ENCODE results near the gene GAK.
A peak's percentile ranks its signal among the peaks of the same experiment; 100 is the strongest.
"Not testable (repeated sequence)": the region's sequence is repeated elsewhere in the genome, so short reads cannot be mapped to it uniquely, and the experiment has no call there.

The GAK gene

DNA sequence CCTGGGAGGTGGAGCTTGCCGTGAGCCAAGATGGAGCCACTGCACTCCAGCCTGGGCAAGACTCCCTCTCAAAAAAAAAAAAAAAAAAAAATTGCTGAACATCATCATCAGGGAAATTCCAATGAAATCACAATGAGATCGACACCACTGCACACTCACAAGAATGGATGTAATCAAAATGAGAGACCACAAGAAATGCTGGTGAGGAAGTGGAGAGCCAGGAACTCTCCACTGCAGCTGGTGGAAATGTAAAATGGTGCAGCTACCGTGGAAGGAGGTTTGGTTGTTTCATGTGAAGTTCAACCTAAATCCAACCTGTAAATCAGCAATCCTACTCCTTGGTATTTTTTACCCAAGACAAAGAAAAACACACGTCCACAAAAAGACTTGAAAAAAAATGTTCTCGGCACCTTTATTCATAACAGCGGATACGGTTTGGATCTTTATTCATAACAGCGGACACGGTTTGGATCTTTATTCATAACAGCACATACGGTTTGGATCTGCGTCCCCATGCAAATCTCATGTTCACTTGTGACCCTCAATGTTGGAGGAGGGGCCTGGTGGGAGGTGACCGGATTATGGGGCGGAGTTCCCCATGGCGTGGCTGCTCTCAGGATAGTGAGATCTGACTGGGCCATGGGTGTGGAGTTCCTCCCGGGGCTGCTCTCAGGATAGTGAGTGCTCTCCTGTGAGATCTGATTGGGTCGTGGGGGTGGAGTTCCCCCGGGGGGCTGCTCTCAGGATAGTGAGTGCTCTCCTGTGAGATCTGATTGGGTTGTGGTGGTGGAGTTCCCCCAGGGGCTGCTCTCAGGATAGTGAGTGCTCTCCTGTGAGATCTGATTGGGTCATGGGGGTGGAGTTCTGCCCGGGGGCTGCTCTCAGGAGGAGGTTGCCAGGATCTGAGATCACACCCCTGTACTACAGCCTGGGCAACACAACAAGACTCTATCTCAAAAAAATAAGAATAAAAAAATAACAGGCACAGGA is 7.7 kb downstream of the GAK start:
- no peak for DNase-seq (ENCODE audit: low spot score in 2 of 2)
- Mint-ChIP-seq H3K4me1 (peaks cover 54% of the 10 kb centered on the region), H3K36me3 (ENCODE audit: insufficient read depth) (peaks cover 12% of the 10 kb centered on the region), H3K9me3 (no peaks in the 10 kb centered on the region), H3K27ac (ENCODE audit: low read depth) (peak overlapping the region; percentile 70), H3K27me3 (no peaks in the 10 kb centered on the region), H3K4me3 (peak overlapping the region; percentile 31)
- ATAC-seq (replicated peaks; ENCODE audit: extremely low read depth, poor library complexity, severe bottlenecking), result peak; percentile 72

DNA sequence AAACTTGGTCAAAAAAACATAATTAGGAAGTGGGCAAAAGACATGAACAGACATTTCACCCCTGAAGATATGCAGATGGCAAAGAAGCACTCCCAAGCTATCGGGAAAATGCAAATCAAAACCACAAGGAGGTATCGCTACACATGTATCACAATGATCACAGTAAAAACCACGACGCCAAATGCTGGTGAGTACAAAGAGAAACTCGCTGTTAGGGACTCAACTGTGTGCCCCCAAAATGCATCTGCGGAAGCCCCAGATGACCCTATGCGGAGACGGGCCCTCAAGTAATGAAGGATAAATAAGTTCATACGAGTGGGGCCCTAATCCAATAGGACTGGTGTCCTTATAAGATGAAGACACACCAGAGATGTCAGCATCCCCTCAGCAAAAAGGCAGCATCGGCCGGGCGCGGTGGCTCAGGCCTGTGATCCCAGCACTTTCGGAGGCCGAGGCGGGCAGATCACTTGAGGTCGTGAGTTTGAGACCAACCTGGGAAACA is 10.2 kb downstream of the GAK start:
- H3K27ac Mint-ChIP-seq (ENCODE audit: low read depth), result no peak overlapping the region
- peaks cover 14% of the 10 kb centered on the region for H3K36me3 Mint-ChIP-seq (ENCODE audit: insufficient read depth)
- no peaks in the 10 kb centered on the region for H3K27me3 Mint-ChIP-seq
- ATAC-seq (replicated peaks; ENCODE audit: extremely low read depth, poor library complexity, severe bottlenecking), result no peak
- peaks cover 73% of the 10 kb centered on the region for H3K4me1 Mint-ChIP-seq
- no peaks in the 10 kb centered on the region for H3K9me3 Mint-ChIP-seq
- DNase-seq (ENCODE audit: low spot score in 2 of 2), result no peak
- H3K4me3 Mint-ChIP-seq, result no peak overlapping the region

DNA sequence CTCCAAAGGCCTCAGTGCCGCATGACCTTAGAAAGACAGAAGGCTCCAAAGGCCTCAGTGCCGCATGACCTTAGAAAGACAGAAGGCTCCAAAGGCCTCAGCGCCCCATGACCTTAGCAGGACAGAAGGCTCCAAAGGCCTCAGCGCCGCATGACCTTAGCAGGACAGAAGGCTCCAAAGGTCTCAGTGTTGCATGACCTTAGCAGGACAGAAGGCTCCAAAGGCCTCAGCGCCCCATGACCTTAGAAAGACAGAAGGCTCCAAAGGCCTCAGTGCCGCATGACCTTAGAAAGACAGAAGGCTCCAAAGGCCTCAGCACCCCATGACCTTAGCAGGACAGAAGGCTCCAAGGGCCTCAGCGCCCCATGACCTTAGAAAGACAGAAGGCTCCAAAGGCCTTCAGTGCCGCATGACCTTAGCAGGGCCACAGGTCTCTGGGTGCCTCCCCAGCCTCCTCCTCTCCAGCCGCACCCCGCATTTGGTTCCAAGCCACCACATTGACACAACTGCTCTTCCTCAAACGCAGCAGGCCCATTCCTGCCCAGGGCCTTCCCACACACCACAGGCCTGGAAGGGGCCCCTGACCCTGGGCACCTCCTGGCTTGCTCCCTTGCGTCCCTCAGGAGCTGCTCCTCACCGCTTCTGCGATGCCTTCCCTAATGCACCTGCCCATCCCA is 13.0 kb downstream of the GAK start:
- Mint-ChIP-seq H3K4me3 (peak overlapping the region; percentile 31), H3K27ac (ENCODE audit: low read depth) (peak overlapping the region; percentile 64), H3K4me1 (peaks cover 72% of the 10 kb centered on the region)
- not testable (repeated sequence) for H3K27me3 Mint-ChIP-seq; H3K36me3 Mint-ChIP-seq (ENCODE audit: insufficient read depth); ATAC-seq (replicated peaks; ENCODE audit: extremely low read depth, poor library complexity, severe bottlenecking); DNase-seq (ENCODE audit: low spot score in 2 of 2); H3K9me3 Mint-ChIP-seq

DNA sequence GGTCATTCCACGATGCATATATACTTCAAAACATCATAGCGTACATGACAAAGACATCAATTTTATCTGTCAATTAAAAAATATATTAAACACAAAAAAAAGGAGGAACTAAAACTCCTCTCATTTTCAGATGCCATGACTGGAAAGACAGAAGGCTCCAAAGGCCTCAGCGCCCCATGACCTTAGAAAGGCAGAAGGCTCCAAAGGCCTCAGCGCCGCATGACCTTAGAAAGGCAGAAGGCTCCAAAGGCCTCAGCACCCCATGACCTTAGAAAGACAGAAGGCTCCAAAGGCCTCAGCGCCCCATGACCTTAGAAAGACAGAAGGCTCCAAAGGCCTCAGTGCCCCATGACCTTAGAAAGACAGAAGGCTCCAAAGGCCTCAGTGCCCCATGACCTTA is 13.5 kb downstream of the GAK start:
- not testable (repeated sequence) for H3K9me3 Mint-ChIP-seq; ATAC-seq (replicated peaks; ENCODE audit: extremely low read depth, poor library complexity, severe bottlenecking); H3K27ac Mint-ChIP-seq (ENCODE audit: low read depth); H3K36me3 Mint-ChIP-seq (ENCODE audit: insufficient read depth); DNase-seq (ENCODE audit: low spot score in 2 of 2); H3K27me3 Mint-ChIP-seq; H3K4me3 Mint-ChIP-seq
- H3K4me1 Mint-ChIP-seq, result peaks cover 71% of the 10 kb centered on the region

DNA sequence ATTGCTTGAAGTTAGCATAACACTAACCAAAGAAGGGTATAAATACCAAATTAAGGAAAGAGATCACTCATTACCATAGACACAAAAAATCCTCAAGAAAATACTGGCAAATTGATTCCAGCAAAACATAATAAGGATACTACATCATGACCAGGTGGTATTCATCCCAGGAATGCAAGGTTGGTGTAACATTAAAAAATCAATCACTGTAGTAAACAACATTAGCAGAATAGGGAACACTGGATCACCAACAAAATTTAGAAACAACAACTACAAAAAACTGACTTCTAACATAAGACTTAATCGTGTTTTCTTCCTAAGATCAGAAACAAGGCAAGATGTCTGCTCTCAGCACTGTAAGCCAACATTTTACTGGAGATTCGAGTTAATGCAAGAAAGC is 14.1 kb downstream of the GAK start:
- H3K27ac Mint-ChIP-seq (ENCODE audit: low read depth), result peak overlapping the region; percentile 41
- no peaks in the 10 kb centered on the region for H3K27me3 Mint-ChIP-seq
- H3K36me3 Mint-ChIP-seq (ENCODE audit: insufficient read depth), result peaks cover 14% of the 10 kb centered on the region
- ATAC-seq (replicated peaks; ENCODE audit: extremely low read depth, poor library complexity, severe bottlenecking) (no peak), DNase-seq (ENCODE audit: low spot score in 2 of 2) (no peak)
- no peak overlapping the region for H3K4me3 Mint-ChIP-seq
- peaks cover 69% of the 10 kb centered on the region for H3K4me1 Mint-ChIP-seq
- H3K9me3 Mint-ChIP-seq, result no peaks in the 10 kb centered on the region

DNA sequence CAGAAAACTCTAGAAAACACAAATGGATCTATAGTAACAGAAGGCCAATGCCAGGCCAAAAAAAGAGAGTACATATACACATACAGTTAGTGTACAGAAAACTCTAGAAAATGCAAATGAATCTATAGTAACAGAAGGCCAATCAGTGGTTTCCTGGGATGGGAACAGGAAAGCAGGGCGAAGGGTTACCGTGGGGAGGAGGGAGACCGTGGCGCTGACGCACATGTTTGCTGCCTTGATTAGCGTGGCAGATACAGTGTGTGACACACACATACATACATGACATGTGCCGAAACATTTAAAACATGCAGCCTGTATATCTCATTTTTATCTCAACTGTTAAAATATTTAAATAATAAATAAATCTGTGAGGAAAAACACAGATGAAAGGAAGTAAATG is 14.7 kb downstream of the GAK start:
- Mint-ChIP-seq H3K9me3 (no peaks in the 10 kb centered on the region), H3K27ac (ENCODE audit: low read depth) (no peak overlapping the region), H3K36me3 (ENCODE audit: insufficient read depth) (peaks cover 15% of the 10 kb centered on the region), H3K4me1 (peaks cover 64% of the 10 kb centered on the region), H3K27me3 (no peaks in the 10 kb centered on the region), H3K4me3 (no peak overlapping the region)
- DNase-seq (ENCODE audit: low spot score in 2 of 2) (no peak), ATAC-seq (replicated peaks; ENCODE audit: extremely low read depth, poor library complexity, severe bottlenecking) (no peak)

DNA sequence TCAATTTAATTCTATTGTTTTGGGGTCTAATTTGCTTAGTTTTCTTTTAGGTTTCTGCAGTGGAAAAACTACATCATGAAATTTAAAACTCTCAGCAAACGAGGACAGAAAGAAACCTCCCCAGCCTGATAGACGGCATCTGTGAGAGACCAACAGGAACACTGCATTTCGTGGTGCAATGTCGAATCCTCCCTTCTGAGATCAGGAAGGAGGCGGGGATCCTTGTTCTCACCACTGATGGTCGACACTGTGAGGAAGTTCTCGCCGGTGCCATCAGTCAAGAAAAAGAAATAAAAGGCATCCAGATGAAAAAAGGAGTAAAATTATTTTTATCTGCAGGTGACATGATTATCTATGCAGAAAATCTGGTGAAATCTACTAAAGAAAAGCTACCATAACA is 16.5 kb downstream of the GAK start:
- peak; percentile 40 for ATAC-seq (replicated peaks; ENCODE audit: extremely low read depth, poor library complexity, severe bottlenecking)
- no peak for DNase-seq (ENCODE audit: low spot score in 2 of 2)
- H3K36me3 Mint-ChIP-seq (ENCODE audit: insufficient read depth), result peaks cover 28% of the 10 kb centered on the region
- H3K4me1 Mint-ChIP-seq, result peaks cover 58% of the 10 kb centered on the region
- H3K4me3 Mint-ChIP-seq, result peak overlapping the region; percentile 53
- H3K27me3 Mint-ChIP-seq, result no peaks in the 10 kb centered on the region
- H3K27ac Mint-ChIP-seq (ENCODE audit: low read depth), result peak overlapping the region; percentile 85
- no peaks in the 10 kb centered on the region for H3K9me3 Mint-ChIP-seq

DNA sequence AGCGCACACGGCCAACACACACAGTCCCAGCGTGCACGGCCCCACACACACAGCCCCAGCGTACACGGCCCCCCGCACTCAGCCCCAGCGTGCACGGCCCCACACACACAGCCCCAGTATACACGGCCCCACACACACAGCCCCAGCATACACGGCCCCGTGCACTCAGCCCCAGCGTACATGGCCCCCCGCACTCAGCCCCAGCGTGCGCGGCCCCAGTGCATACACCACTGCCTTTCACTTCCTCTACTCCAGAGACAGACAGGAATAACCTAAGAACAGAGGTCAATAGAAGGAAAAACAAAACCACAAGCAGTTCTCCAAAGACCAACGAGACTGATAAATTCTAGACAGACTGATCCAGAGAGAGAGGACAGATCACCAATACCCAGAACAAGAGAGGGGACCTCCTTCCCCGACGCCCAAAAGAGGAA is 17.1 kb downstream of the GAK start:
- peak overlapping the region; percentile 85 for H3K27ac Mint-ChIP-seq (ENCODE audit: low read depth)
- DNase-seq (ENCODE audit: low spot score in 2 of 2), result no peak
- H3K9me3 Mint-ChIP-seq, result no peaks in the 10 kb centered on the region
- H3K36me3 Mint-ChIP-seq (ENCODE audit: insufficient read depth), result peaks cover 28% of the 10 kb centered on the region
- peaks cover 54% of the 10 kb centered on the region for H3K4me1 Mint-ChIP-seq
- no peaks in the 10 kb centered on the region for H3K27me3 Mint-ChIP-seq
- no peak for ATAC-seq (replicated peaks; ENCODE audit: extremely low read depth, poor library complexity, severe bottlenecking)
- H3K4me3 Mint-ChIP-seq, result peak overlapping the region; percentile 53

DNA sequence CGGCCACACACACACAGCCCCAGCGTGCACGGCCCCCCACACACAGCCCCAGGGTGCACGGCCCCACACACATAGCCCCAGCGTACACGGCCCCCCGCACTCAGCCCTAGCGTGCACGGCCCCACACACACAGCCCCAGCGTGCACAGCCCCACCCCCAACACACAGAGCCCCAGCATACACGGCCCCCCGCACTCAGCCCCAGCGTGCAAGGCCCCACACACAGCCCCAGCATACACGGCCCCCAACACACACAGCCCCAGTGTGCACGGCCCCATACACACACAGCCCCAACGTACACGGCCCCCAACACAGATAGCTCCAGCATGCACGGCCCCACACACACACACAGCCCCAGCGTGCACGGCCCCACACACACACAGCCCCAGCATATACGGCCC is 17.6 kb downstream of the GAK start:
- peaks cover 29% of the 10 kb centered on the region for H3K36me3 Mint-ChIP-seq (ENCODE audit: insufficient read depth)
- H3K27ac Mint-ChIP-seq (ENCODE audit: low read depth), result peak overlapping the region; percentile 85
- no peaks in the 10 kb centered on the region for H3K9me3 Mint-ChIP-seq
- H3K4me1 Mint-ChIP-seq, result peaks cover 49% of the 10 kb centered on the region
- no peak for DNase-seq (ENCODE audit: low spot score in 2 of 2)
- no peaks in the 10 kb centered on the region for H3K27me3 Mint-ChIP-seq
- peak overlapping the region; percentile 53 for H3K4me3 Mint-ChIP-seq
- ATAC-seq (replicated peaks; ENCODE audit: extremely low read depth, poor library complexity, severe bottlenecking), result no peak

DNA sequence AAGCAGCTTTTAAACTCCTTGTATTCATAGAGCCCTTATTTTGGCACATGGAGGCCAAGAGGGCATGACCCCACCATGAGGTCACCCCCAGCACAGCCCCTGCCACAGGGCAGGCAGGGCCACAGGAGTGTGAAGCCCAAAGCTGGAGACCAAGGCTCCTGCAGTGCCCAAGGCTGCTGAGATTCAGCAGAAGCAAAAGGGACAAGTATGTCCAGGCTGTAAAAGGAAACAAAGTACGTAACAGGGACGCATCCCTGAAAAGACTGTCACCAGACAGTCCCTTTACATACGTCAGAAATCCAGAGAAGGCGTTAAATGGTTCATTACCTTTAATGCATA is 18.9 kb downstream of the GAK start:
- no peaks in the 10 kb centered on the region for H3K27me3 Mint-ChIP-seq
- no peak overlapping the region for H3K27ac Mint-ChIP-seq (ENCODE audit: low read depth)
- ATAC-seq (replicated peaks; ENCODE audit: extremely low read depth, poor library complexity, severe bottlenecking) (no peak), DNase-seq (ENCODE audit: low spot score in 2 of 2) (no peak)
- peaks cover 35% of the 10 kb centered on the region for H3K36me3 Mint-ChIP-seq (ENCODE audit: insufficient read depth)
- peaks cover 42% of the 10 kb centered on the region for H3K4me1 Mint-ChIP-seq
- H3K4me3 Mint-ChIP-seq, result no peak overlapping the region
- H3K9me3 Mint-ChIP-seq, result no peaks in the 10 kb centered on the region

DNA sequence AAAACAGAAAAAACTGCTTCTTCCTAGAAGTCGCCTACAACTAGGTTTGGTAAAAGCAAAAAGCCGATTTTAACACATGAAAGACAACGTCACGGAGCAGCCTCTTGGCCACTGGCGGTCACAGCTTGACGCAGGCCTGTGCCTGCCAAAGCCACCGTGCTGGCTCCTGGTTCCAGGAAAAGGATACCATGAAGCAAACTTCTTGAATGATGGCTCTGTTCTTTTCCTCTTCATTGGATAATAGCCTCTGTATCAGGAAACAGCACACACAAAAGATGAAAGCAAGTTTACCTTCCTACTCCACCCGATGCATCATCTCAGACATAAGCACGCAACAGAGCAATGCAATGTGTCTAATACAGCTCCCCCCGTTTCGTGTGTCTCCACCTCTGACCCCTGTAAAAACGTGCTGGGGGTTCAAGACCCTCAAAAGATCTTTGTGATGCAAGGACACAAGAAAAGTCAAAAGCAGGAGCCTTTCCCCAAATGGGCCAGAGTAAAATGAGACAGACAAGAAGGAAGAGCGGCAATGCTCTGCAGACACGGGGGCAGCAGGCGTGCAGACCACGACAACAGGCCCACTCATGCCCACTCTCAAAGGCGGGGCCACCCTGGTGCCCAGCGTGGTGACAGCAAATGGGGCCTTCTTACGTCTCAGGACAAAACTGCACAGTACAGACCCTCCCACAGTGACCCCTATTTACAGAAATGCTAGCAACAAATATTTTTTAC is 19.4 kb downstream of the GAK start:
- H3K27ac Mint-ChIP-seq (ENCODE audit: low read depth), result no peak overlapping the region
- H3K9me3 Mint-ChIP-seq, result no peaks in the 10 kb centered on the region
- H3K4me3 Mint-ChIP-seq, result no peak overlapping the region
- H3K4me1 Mint-ChIP-seq, result peaks cover 36% of the 10 kb centered on the region
- no peaks in the 10 kb centered on the region for H3K27me3 Mint-ChIP-seq
- H3K36me3 Mint-ChIP-seq (ENCODE audit: insufficient read depth), result peaks cover 39% of the 10 kb centered on the region
- no peak for DNase-seq (ENCODE audit: low spot score in 2 of 2)
- no peak for ATAC-seq (replicated peaks; ENCODE audit: extremely low read depth, poor library complexity, severe bottlenecking)

DNA sequence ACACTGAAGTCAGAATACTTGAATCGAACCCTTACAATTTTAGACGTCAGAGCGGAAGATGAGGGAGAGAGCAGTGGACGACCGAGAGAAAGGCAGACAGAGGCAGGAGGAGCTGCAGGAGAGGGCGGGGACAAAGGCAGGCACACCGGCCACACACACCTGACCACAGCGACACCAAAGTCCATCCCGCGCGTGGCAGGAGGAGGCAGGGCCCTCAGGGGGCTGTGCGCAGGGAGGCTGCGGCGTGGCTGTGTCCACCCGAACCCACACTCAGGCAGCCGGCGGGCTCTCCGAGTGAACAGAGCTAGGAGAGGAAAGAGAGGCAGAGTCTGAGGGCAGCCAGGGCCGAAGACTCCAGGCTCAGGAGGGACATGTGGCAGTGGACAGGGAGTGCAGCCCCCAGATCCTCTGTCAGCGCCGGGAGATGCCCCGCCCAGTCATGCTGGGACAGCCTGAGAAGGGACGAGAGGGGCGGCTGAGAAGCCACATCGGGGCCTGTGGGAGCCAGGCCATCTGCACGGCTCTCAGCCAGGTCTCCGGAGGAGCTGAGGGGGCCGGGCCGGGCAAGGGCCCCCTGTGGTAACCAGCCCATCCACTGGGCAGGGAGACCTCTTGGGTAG is 20.1 kb downstream of the GAK start:
- Mint-ChIP-seq H3K4me3 (no peak overlapping the region), H3K27ac (ENCODE audit: low read depth) (no peak overlapping the region), H3K27me3 (no peaks in the 10 kb centered on the region), H3K4me1 (peaks cover 29% of the 10 kb centered on the region), H3K36me3 (ENCODE audit: insufficient read depth) (peaks cover 39% of the 10 kb centered on the region), H3K9me3 (no peaks in the 10 kb centered on the region)
- ATAC-seq (replicated peaks; ENCODE audit: extremely low read depth, poor library complexity, severe bottlenecking) (no peak), DNase-seq (ENCODE audit: low spot score in 2 of 2) (no peak)
